NCI-H2196 treated with DMSO at 0.1 percent for 48 hours (cell line): ENCODE results near the gene CIB4.

Experiments
- DNase-seq: peaks from one replicate; lab custom pipeline; 2025; ENCODE audit not compliant: unreplicated experiment; lab: John Stamatoyannopoulos, UW

The CIB4 gene

GRCh38 chr2:26532301-26533250 is 108.6 kb downstream of the CIB4 start:
- no peak for DNase-seq
